NCI-H2196 treated with DMSO at 0.1 percent for 48 hours (cell line): ENCODE data around the gene STX1A.
A peak's percentile ranks its signal among the peaks of the same experiment; 100 is the strongest.

Source experiments
- DNase-seq: peaks from one replicate; lab custom pipeline; 2025; ENCODE audit not compliant: unreplicated experiment; lab: John Stamatoyannopoulos, UW

The STX1A gene

DNA sequence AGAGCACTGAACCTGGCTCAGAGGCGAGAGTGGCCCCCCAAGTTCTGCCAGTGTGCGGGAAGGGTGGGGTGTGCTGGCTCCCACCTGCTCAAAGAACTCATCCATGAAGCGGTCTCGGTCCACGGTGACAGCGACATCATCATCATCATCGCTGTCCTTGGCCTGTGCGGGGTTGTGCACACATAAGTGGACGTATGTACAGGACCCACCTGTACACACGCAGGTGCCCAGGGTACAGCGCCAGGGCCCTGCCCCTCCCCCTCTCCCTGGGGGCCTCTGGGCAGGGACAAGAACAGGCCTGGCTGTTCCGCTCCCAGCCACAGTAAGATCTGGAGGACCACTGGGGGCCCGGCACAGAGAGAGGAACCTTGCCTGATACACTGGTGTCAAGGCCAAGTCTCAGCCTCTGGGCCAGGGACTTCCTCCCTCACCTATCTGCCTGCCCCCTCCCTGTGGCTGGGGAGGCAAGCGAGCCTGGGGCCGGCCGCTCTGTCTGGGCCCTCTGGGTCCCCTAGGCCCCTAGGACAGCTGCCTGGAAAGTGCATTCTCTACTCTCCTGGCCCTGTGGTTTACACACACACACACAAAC, 10.4 kb downstream of the STX1A start:
- no peak for DNase-seq

DNA sequence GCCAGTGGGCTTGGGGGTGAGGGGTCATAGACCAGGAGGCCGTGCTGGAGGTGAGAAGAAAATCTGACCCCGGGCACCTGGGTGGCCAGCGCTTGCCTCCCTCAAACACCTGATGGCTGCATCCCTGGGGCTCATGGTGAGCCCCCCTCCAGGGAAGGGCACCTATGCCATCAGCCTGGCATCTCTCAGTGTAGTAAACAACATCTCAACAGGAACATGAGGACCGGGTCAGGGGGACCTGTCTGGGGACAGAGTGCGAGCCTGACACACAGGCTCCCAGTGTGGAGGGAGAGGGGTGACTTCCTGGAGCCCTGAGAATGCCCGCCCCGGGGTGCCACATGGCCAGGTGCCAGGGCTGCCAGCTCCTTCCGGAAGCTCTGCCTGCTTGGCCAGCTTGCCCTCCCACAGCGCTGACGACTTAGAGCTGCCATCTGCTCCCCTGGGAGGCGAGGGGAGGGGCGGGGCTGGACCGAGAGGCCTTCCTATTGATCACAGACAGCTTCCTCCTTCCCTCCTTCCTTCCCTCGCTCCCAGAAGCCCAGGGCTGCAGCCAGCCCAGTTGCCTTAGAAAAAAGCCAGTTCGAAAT, 12.3 kb downstream of the STX1A start:
- DNase-seq, result peak; percentile 90

DNA sequence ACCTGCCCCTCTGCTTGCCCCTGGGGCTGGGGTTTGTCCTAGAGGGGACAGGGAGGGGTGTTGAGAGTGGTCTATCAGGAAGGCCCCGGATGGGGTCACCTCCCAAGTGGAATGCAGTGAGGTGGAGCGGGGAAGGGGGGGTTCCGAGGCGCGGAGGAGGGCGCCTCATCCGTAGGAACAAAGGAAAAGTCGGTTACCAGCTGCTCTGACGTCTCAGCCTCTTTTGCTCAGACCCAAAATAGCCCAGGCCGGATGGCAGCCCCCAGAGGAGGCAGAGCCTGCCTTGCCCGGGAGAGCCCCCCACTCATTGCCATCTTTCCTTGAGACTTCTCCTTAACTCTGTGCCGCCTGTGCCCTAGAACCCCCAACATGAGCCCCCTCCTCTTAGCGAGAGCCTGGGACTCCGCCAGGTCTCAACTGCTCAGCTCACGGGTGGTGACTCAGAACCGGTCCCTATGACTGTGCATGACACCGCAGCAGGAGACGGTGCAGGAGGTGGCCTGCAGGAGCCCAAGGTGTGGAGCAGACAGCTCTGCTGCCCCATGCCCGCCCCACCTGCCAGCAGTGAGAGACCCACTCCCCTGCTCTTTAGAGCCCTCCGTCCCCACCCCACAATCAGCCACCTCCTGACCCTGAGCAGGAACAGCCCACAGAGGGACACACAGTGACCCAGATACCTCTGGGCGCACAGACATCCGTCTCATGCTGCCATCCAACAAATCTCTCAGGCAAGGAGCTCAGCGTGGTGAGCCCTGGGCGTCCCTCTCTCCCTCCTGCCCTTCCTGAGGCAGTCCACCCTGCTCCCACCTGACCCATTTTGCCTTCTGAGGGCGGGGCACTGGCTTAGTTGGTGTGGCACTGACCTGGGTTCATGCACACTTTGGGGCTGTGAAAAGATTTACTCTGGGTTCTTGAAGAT, 13.1 kb downstream of the STX1A start:
- no peak for DNase-seq

DNA sequence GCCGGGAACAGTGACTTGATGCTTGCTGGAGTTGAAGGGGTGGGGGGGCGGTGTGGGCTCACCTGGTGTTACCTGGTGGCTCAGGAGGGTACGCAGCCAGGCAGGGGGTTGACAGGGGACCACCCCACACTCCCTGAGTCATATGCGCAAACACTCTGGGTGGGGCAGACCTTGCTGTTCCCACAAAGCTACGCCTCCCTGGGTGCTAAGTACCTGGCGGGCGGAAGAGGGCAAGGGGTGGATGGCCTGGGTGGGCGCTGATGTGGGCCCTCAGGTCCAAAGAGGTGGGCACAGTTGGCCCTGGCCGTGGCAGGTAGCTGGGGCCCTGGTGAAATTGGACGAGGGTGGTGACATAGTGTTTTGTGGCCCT, 13.9 kb downstream of the STX1A start:
- no peak for DNase-seq

DNA sequence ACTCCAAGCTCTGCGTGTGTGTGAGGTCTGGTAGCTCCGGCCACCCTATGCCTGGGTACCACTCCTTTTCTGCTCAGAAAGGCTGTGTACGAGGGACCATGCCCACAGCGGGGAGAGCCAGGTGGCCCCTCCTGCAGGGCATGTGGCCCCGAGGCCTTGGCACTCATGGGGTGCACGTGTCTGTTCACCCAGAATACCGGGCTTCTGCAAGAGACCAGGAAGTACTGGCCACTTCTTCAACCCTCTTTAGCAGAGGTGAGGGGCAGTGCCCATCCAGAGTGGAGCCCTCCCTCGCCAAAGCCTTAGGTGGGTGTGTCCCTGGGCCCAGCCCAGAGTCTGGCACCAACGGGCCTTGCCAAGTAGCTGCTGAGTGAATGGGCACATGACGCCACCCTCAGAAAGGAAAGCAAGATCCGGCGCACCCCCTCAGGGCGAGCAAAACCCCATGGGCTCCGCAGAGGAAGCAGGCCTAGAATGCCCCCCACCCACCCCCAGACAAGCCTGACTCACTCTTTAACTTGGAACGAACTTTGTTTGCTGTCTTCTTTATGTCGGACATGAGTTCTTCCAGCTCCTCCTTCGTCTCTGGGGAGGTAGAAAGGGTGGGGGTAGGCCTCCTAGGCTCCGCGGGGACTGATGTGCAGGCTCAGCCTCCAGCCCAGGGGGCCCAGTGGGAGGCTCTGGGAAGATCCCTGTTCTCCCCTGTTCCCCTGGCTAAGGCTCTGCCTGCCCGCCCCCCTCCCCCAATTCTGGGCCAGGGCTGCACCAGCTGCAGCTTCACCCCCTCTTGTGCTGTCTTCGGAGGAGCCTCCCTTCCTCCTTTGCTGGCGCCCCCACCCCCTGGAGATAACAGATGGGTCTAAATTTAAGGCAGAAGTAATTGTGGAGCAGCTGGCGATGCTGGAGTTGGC, 14.6 kb downstream of the STX1A start:
- no peak for DNase-seq

DNA sequence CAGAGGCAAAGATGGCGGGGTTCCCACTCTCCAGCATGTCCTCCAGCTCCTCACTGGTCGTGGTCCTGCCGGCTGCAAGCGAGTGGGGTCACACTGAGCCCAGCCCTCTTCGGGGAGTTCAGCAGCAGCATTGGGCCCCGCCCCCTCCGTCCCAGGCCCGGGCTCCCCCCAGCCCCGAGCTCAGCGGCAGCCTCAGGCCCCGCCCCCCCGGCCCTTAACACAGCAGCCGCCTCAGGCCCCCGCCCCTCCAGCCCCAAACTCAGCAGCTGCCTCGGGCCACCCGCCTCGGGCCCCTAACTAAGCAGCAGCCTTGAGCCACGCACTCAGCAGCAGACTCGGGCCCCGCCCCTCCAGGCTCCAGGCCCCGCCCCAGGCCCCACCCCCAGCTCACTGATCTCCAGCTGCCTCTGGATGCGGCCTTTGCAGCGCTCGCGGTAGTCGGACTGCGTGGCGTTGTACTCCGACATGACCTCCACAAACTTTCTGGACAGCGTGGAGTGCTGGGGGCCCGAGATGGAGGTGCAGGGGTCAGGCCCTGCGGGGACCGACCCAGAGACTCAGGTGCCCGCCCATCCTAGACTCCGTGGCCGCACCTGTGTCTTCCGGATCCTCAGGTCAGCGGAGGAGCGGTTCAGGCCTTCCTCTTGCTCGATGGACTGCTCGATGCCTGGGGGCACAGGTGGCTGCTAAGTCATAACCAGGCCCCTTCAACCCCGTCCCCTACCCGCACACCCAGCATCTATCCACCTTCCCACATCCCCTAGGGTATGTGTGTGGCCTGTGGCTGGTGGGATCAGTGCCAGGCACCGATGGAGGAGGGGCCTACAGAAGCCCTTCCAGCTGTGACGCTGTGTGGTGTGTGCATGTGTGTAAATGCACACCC, 15.5 kb downstream of the STX1A start:
- DNase-seq, result no peak

DNA sequence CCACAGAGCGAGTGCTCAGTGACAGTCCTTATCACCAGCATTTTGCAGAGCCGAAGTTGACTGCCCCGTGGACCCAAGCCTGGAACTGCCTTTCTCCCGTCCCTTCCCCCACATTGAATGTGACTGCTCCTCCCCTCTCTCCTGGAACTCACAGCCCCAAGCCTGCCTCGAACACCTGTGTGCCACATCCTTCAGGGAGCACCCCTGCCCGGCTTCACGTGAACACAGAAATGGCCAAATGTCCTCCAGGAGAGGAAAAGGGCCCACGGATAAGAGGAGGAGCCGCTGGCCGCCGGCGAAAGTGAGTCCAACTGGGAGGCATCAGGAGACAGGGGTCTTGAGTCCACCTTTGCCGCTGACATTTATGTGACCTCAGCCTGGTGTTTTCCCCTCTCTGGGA, 16.2 kb downstream of the STX1A start:
- no peak for DNase-seq

DNA sequence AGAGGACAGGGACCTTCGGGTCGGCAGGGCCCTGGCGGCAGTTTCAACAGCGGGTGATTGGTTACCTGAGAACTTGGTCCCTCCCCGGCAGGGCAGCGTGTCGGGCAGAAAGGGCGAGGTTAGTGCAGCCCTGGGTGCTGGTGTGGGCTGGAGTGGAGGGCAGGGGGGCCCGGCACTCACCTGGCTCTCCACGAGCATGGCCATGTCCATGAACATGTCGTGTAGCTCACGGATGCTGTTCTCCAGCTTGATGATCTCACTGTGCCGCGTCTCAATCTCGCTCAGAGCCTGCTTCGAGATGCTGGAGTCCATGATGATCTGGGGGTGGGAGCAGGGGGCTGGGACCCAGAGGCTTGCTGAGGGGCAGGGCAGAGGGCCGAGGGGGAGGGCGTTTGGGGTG, 16.8 kb downstream of the STX1A start:
- no peak for DNase-seq

DNA sequence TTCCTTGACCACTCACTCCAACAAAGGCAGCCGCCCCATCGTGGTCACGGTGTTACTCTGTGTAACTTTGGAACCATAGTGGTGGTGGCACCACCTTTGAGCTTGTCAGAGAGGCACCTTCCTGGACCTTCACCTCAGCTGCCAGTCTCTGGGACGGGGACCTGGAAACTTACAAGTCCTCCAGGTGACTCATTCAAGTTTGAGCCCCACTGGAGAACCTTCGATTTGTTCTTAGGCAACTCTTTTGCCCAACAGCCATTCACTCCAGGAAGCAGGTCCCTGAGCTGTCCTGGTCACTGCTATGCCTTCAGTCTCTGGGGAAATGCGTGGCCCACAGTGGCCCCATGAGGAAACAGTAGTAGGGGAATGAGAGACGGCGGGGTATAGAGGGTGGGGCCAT, 17.2 kb downstream of the STX1A start:
- DNase-seq, result no peak

DNA sequence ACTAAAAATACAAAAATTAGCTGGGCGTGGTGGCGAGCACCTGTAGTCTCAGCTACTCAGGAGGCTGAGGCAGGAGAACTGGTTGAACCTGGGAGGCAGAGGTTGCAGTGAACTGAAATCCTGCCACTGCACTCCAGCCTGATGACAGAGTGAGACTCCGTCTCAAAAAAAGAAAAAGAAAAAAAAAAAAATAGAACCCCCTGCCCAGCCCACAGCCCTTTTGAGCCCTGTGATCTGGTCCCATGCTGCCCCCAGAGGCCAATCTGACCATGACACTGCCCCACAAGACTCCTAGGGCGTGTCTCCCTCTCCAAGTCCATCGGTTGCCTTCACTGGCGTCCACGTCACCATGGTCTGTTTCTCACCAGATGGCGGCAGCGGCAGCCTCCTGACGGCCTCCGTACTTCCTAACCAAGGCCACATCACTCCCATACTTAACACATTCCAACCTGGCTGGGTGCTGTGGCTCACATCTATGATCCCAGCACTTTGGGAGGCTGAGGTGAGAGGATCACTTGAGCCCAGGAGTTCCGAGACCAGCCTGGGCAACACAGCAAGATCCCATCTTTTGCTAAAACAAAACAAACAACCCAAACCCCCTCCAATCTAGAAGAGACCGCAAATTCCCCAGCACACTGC, 18.0 kb downstream of the STX1A start:
- DNase-seq, result no peak

DNA sequence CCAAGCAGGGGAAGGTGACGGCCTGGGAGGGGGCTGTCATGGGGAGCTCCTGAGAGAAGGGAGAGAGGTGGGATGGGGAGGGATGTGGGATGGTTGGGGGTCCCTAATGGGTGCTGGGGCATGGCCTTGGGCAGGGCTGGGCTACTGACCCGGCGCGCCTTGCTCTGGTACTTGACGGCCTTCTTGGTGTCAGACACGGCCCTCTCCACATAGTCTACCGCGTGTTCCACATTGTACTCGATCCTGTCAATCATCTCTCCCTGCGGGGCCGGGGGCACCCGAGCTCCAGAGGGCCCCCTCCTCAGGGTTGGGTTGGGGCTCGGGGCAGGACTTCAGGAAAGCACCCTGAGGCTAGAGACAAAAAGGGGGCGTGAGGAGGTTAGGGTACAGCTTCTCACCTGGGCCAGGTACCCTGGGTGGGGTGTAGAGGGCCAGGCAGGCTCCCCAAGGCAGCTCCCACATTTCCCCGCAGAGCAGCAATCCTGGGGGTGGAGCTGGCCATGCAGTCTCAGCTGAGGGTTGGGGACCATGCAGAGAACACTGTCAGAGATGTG, 18.8 kb downstream of the STX1A start:
- no peak for DNase-seq

DNA sequence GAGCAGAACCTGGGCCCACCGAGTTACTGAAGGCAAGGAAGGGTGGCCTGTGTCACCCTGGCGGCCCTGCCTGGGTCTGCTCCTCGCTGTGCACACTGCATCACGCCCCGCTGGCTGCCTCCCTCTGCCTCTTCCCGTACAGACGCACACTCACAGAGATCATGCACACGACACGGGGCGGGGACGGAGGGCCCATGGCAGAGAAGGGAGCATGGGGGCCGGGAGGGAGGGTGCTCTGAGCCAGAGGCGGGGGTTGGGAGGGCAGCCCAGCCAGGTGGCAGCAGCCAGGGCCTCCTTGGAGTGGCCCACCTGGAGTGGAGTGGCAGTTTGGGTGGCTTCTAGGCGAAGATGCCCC, 19.4 kb downstream of the STX1A start:
- DNase-seq, result no peak

DNA sequence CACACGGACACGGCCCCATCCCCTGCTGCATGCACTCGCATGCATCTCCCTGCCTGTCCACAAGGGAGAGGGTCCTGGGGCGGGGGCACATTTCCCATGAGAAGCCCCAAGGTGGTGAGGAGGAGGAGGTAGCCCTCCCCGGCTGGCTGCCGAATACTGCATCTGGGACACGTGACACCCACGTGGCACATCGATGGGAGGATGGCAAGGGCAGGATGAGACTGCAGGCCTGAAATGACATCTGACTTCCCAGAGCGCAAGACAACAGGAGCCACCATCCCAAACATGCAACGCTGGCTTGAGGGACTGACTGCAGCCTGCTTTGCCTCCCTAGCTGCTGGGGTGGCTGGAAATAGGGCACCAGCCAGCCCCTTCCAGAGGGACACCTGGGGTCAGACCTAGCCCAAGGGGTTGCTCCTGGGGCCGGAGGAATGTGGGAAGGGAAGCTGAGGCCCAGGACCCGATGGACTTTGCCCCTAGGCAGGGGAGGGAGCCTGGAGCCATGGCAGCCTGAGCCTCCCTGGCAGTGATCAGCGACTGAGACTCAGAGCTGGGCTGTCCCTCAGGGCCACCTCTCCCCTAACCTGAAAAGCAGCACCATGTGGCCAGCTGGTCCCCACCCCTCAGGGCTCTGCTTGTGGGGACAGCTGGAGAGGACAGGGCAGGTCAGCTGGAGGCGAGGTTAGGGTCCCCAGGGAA, 19.9 kb downstream of the STX1A start:
- no peak for DNase-seq

DNA sequence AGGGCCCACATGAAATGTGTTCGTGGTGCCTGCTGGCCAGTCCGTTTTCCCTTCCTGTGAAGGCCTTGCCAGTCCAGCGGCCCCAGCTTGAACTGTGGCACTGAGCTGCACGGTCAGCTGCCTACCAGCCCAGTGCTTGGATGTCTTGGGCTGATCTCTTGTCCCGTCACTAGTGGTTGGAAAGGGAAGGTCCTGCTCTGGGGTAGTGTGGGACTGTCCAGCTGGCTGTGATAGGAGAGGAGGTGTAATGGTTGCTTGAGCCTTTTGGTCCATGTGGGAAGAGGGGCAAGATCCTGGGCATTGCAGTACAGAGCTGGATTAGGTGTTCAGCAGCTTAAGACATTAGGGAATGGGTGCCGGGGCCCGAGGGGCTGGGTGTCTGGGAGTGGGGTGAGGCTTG, 21.1 kb downstream of the STX1A start:
- no peak for DNase-seq

DNA sequence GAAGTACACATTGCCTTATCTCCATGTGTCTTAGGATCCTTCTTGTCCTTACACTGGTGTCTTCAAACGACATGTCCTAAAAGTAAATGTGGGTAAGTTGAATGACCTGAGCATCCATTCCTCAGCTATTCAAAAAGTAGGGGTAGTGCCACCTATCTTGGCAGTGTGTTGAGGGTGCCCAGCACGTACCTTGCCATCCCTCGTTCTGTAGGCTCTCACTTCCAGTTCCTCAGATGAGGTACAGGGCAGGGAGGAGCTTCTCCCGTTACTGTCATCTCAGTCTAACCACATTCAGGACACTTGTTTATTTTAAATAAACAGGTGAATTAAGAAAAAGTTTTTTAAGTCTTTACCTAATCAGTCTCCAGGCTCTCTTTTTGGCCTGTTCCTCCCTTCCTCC, 23.1 kb downstream of the STX1A start:
- DNase-seq, result no peak

DNA sequence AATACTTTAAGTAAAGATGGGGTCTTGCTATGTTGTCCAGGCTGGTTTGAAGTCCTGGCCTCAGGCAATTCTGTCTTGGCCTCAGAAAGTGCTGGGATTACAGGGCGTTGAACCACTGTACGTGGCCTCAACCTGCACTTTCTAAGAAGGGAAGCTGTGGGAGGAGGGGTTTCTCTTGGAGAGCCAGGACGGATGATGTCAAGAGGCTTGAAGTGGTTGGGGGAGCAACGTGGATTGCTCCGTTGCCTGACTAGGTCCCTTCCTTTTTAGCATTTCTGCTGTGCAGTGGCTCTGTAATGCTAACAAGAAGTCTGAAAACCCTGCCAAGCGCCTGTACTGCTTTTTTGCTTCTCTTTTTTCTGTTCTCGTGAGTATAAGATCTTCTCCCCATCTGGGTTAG, 28.8 kb downstream of the STX1A start:
- DNase-seq, result no peak

DNA sequence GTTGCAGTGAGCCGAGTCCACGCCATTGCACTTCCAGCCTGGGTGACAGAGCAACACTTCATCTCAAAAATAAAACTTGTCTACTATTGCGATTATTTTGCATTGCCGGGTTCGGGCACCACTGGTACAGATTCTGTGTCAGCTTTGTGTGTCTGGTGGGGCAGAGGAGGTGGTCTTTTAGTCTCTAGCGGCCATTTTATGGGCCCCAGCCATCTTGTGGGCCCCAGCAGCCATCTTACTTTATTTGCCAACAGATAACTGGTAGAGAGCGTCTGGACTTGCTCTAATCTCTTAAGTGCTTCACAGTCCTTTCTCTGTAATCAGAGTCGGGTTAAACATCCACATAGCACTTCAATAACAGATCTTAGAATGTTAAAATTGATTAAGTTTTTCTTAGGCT, 31.2 kb downstream of the STX1A start:
- DNase-seq, result no peak

DNA sequence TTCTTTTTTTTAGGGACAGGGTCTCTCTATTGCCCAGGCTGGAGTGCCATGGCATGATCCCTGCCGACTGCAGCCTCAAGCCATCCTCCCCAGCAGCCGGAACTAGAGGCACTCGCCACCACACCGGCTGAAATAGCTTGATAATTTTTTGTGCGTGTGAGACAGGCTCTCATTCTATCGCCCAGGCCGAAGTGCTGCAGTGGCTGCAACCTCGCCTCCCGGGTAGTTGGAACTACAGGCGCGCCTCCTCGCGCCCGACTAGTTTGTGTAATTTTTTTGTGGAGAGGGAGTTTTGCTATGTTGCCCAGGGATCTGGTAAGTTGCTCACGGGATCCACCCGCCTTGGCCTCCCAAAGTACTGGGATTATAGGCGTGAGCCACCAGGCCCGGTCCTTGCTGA, 34.2 kb downstream of the STX1A start:
- no peak for DNase-seq
